ENCODE measurements around the gene IDH3G. TPM values are rescaled to one million over a fixed set of nuclear protein-coding genes. Genes with fewer than 3 reads are reported as not detected.
A peak's percentile ranks its signal among the peaks of the same experiment; 100 is the strongest.

Gene IDH3G
- total RNA-seq, 4 donors from 2014 or later = 60.7 to 67.8 (median 64.1) TPM

DNA sequence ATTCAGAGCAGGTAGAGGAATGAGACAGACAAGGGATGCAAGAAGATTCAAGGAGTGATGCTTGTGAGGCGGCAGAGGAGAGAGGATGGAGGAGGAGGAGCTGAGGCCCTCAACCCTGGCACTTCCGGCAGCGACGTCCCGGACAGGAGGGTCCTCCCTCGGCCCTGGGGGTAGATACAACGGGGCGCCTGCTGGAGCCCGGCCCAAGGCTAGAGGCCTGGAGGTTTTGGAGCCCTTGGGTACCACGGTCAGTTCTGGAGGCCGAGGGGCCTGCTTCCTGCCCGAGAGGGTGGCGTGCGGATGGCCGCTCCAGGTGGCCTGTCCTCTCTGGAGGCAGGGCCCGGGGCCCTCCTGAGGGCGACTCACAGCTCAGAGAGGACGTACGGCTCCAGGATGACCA lies 13.8 kb upstream of the IDH3G start:
- H3K9me3 ChIP-seq = no peaks in the 10 kb centered on the region
- WGBS, 2 donors = 83 to 93% methylated on average over 9 to 12 of the region's 19 CpGs
- H3K4me3 ChIP-seq = no peak overlapping the region
- no peak for DNase-seq
- H3K36me3 ChIP-seq = no peaks in the 10 kb centered on the region
- no peak for TF ChIP-seq POLR2A (IDR thresholded peaks at IDR 0.05)
- TF ChIP-seq, protein P1, sequence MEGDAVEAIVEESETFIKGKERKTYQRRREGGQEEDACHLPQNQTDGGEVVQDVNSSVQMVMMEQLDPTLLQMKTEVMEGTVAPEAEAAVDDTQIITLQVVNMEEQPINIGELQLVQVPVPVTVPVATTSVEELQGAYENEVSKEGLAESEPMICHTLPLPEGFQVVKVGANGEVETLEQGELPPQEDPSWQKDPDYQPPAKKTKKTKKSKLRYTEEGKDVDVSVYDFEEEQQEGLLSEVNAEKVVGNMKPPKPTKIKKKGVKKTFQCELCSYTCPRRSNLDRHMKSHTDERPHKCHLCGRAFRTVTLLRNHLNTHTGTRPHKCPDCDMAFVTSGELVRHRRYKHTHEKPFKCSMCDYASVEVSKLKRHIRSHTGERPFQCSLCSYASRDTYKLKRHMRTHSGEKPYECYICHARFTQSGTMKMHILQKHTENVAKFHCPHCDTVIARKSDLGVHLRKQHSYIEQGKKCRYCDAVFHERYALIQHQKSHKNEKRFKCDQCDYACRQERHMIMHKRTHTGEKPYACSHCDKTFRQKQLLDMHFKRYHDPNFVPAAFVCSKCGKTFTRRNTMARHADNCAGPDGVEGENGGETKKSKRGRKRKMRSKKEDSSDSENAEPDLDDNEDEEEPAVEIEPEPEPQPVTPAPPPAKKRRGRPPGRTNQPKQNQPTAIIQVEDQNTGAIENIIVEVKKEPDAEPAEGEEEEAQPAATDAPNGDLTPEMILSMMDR (IDR thresholded peaks at IDR 0.05) = no peak
- no peak overlapping the region for H3K27ac ChIP-seq
- no peaks in the 10 kb centered on the region for H3K27me3 ChIP-seq
- H3K4me1 ChIP-seq = peaks cover 0 to 26% (median 3%) of the 10 kb centered on the region in 3 donors
- intact Hi-C loops (cut with DNase I) = no loop called here

- no peak for DNase-seq
- TF ChIP-seq, protein P1 (IDR thresholded peaks at IDR 0.05) = peak in 1 of 6 experiments; percentile 5
- no peak for TF ChIP-seq POLR2A (IDR thresholded peaks at IDR 0.05)
- H3K36me3 ChIP-seq = no peaks in the 10 kb centered on the region
- H3K4me3 ChIP-seq = no peak overlapping the region
- intact Hi-C loops (cut with DNase I) = no loop called here
- H3K27ac ChIP-seq = no peak overlapping the region
- H3K9me3 ChIP-seq = no peaks in the 10 kb centered on the region
- H3K27me3 ChIP-seq = no peaks in the 10 kb centered on the region
- WGBS, 2 donors = 92% methylated on average over 2 of the region's 28 CpGs; no CpG with 5 or more reads in 1 of the 2 donors
- H3K4me1 ChIP-seq = peaks cover 0 to 26% (median 3%) of the 10 kb centered on the region in 3 donors
These were observed 12.9 kb upstream of the IDH3G start for GRCh38 chrX:153806999-153807575.

- no peaks in the 10 kb centered on the region for H3K9me3 ChIP-seq
- DNase-seq = no peak
- 67% methylated on average over 1 of the region's 13 CpGs; no CpG with 5 or more reads in 1 of the 2 donors for WGBS, 2 donors
- TF ChIP-seq, protein P1 (IDR thresholded peaks at IDR 0.05) = no peak
- no peak for TF ChIP-seq POLR2A (IDR thresholded peaks at IDR 0.05)
- peaks cover 0 to 26% (median 3%) of the 10 kb centered on the region in 3 donors for H3K4me1 ChIP-seq
- H3K27me3 ChIP-seq = no peaks in the 10 kb centered on the region
- no peaks in the 10 kb centered on the region for H3K36me3 ChIP-seq
- H3K4me3 ChIP-seq = no peak overlapping the region
- H3K27ac ChIP-seq = peak overlapping the region in 1 of 4 donors; percentile 63
- intact Hi-C loops (cut with DNase I) = no loop called here
These were observed 11.3 kb upstream of the IDH3G start for GRCh38 chrX:153805436-153805835.

DNA sequence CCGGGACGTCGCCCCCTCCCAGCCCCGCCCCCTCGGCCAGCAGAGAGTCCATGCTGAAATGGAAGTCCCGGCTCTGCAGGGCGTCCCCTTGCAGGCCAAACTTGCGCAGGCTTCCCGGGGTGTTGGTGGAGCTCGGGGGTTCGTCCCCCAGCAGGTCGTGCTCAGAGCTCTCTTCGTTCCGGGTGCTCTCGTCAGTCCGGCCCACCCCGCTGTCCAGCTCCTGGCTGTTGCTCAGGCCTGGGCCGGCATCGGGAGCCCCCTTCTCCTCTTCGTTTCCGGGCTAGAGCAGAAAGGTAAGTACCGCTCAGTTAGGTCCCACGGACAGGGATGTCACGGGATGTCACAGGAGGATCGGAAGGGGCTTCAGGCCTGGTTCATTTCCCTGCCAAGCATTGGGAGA lies 10.4 kb upstream of the IDH3G start:
- no peak overlapping the region for H3K27ac ChIP-seq
- no peaks in the 10 kb centered on the region for H3K27me3 ChIP-seq
- no peaks in the 10 kb centered on the region for H3K36me3 ChIP-seq
- peaks cover 0 to 26% (median 3%) of the 10 kb centered on the region in 3 donors for H3K4me1 ChIP-seq
- no peak for TF ChIP-seq POLR2A (IDR thresholded peaks at IDR 0.05)
- TF ChIP-seq, protein P1 (IDR thresholded peaks at IDR 0.05) = no peak
- DNase-seq = no peak
- intact Hi-C loops (cut with DNase I) = no loop called here
- H3K4me3 ChIP-seq = no peak overlapping the region
- H3K9me3 ChIP-seq = no peaks in the 10 kb centered on the region
- 95% methylated on average over 20 of the region's 25 CpGs; no CpG with 5 or more reads in 1 of the 2 donors for WGBS, 2 donors

DNA sequence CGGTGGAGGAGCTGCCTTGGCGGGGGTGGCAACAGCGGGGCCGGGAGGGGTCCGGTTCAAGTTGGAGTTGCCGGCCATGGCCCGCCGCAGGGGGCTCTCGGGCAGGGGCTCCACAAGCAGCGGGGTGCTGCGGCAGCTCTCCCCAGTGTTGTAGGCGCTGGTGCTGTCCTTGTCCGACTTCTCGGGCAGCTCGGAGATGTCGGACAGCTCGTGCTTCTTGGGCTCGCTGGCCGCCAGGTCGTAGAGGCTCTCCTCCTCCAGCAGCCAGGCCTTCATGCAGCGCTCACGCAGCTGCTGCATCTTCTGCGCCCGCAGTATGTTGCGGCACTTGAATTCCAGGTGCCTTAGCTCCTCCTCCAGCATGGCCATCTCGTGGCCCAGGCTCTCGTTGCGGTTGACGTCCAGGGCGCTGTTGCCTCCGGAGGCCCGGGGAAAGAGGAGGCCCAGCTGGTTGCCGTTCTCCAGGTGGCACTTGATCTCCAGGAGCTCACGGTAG lies 10.0 kb upstream of the IDH3G start:
- Histone ChIP-seq H3K27ac (no peak overlapping the region), H3K27me3 (no peaks in the 10 kb centered on the region), H3K9me3 (no peaks in the 10 kb centered on the region), H3K4me3 (no peak overlapping the region), H3K4me1 (peaks cover 0 to 26% (median 3%) of the 10 kb centered on the region in 3 donors), H3K36me3 (peaks cover 0 to 2% (median 0%) of the 10 kb centered on the region in 3 donors)
- DNase-seq = no peak
- no CpG with 5 or more reads among the region's 34 CpGs for WGBS, 2 donors
- intact Hi-C loops (cut with DNase I) = no loop called here
- TF ChIP-seq, protein P1 (IDR thresholded peaks at IDR 0.05) = no peak
- no peak for TF ChIP-seq POLR2A (IDR thresholded peaks at IDR 0.05)
